OCI-LY1 (cell line): ENCODE measurements around the gene SPC25.
A peak's percentile ranks its signal among the peaks of the same experiment; 100 is the strongest.

Experiments
- H2AFZ ChIP-seq: fragments of 200-600 bp; sonication (generic), shearing (Covaris generic); 2 replicates; pipeline ENCODE4 v1.6.0; 2014; ENCODE audit warnings: antibody characterized with exemption, mild to moderate bottlenecking, low read length
- H3F3A ChIP-seq: fragments of 200-600 bp; sonication (generic), shearing (Covaris generic); 2 replicates; pipeline ENCODE4 v1.6.0; 2014; ENCODE audit warnings: mild to moderate bottlenecking, antibody characterized with exemption, low read length, moderate library complexity; ENCODE audit not compliant: insufficient read depth
- H3K27ac ChIP-seq: fragments of 200-600 bp; sonication (generic); 2 replicates; pipeline ENCODE4 v1.5.1; 2014; ENCODE audit warnings: low read length, mixed run types, mild to moderate bottlenecking, low read depth; ENCODE audit not compliant: poor library complexity, severe bottlenecking
- H3K27me3 ChIP-seq: fragments of 200-600 bp; sonication (generic); 2 replicates; pipeline ENCODE4 v1.6.0; 2014; ENCODE audit warnings: antibody characterized with exemption, mild to moderate bottlenecking, low read length, moderate library complexity; ENCODE audit not compliant: insufficient read depth
- H3K36me3 ChIP-seq: fragments of 200-600 bp; sonication (generic); 2 replicates; pipeline ENCODE4 v1.6.1; 2014; ENCODE audit warnings: mild to moderate bottlenecking, antibody characterized with exemption, low read length, moderate library complexity, mixed read lengths; ENCODE audit not compliant: insufficient read depth
- H3K4me1 ChIP-seq: fragments of 200-600 bp; sonication (generic); 2 replicates; pipeline ENCODE4 v1.5.1; 2014; ENCODE audit warnings: mild to moderate bottlenecking, low read length, moderate library complexity; ENCODE audit not compliant: insufficient read depth, severe bottlenecking
- H3K4me2 ChIP-seq: fragments of 200-600 bp; sonication (generic), shearing (Covaris generic); 2 replicates; pipeline ENCODE4 v1.6.1; 2014; ENCODE audit warnings: low read length
- H3K4me3 ChIP-seq: fragments of 200-600 bp; sonication (generic); 2 replicates; pipeline ENCODE4 v1.5.1; 2014; ENCODE audit warnings: low read length, low read depth, mild to moderate bottlenecking, mixed read lengths; ENCODE audit not compliant: poor library complexity, severe bottlenecking
- H3K79me2 ChIP-seq: fragments of 200-600 bp; shearing (Covaris generic); 2 replicates; pipeline ENCODE4 v1.6.1; 2016; ENCODE audit warnings: mixed run types, low read length, mixed read lengths; ENCODE audit not compliant: insufficient read depth
- H3K9ac ChIP-seq: fragments of 200-600 bp; sonication (generic), shearing (Covaris generic); 2 replicates; pipeline ENCODE4 v1.6.1; 2014; ENCODE audit warnings: mild to moderate bottlenecking, low read length, mixed read lengths
- H3K9me2 ChIP-seq: fragments of 200-600 bp; sonication (generic), shearing (Covaris generic); 2 replicates; pipeline ENCODE4 v1.6.1; 2014; ENCODE audit warnings: low read depth, mild to moderate bottlenecking, low read length, mixed read lengths
- H3K9me3 ChIP-seq: fragments of 200-600 bp; shearing (Covaris generic); 2 replicates; pipeline ENCODE4 v1.6.1; 2014; ENCODE audit warnings: low read length, mixed read lengths
- H4K20me1 ChIP-seq: fragments of 200-600 bp; sonication (generic), shearing (Covaris generic); 2 replicates; pipeline ENCODE4 v1.6.0; 2016; ENCODE audit warnings: mild to moderate bottlenecking, low read length; ENCODE audit not compliant: insufficient read depth
- CTCF ChIP-seq: fragments of 200-600 bp; sonication (generic), shearing (Covaris generic); IDR thresholded peaks from 2 replicates; pipeline ENCODE4 v1.5.1; 2017; ENCODE audit warnings: mild to moderate bottlenecking, antibody characterized with exemption, low read length, moderate library complexity, mixed read lengths
- EZH2 ChIP-seq: fragments of 200-600 bp; sonication (generic), shearing (Covaris generic); IDR thresholded peaks from 2 replicates; pipeline ENCODE4 v1.8.0; 2017; ENCODE audit warnings: borderline replicate concordance, mixed run types, mild to moderate bottlenecking, antibody characterized with exemption, low read length, moderate library complexity, mixed read lengths

SPC25 gene

DNA sequence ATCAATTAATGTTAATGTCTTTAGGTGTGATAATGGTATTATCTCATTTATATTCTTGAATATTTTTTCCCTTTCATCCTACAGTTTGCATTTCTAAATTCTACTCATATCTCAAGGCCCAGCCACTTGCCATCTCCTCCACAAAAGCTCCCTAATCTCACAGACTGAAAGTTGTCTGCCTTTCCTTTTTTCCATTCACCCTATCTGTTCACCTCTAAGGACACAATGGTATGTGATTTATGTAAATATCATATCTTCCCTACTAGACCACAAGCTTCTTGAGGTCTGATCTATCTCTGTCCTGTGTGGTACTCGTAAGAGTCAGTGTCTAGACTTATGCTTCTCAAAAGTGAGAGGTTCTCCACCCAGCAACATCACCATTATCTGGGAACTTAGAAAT, 3.9 kb upstream of the SPC25 start:
- Histone ChIP-seq H3K27ac (no peak overlapping the region), H3K4me3 (no peak overlapping the region), H3K79me2 (peaks cover 8% of the 10 kb centered on the region), H2AFZ (no peak overlapping the region), H3K9ac (no peak overlapping the region), H3K9me3 (no peaks in the 10 kb centered on the region), H3K27me3 (no peaks in the 10 kb centered on the region), H3K4me2 (no peak overlapping the region), H3K4me1 (peaks cover 12% of the 10 kb centered on the region), H3K36me3 (no peaks in the 10 kb centered on the region), H4K20me1 (no peaks in the 10 kb centered on the region), H3K9me2 (no peaks in the 10 kb centered on the region), H3F3A (no peaks in the 10 kb centered on the region)
- TF ChIP-seq CTCF (no peak), EZH2 (no peak)

DNA sequence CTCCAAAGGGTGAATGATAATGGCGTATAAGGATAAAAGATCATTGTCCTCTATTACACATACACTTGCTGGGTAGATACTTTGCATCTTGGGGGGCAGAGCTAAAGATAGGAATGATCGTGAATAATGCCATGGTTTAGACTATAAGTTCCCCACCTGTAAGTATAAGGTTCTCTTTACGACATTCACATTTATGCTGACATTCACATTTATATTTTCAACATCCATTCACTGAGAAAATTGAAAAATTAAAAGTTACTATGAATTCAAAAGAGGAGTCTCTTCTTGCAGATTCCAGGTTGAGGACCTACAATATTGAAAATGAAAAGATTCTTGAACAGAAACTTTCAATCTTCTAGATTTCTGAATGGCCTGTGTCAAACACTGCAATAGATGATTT, 2.1 kb upstream of the SPC25 start:
- H3F3A ChIP-seq: no peaks in the 10 kb centered on the region
- H3K36me3 ChIP-seq: peaks cover 12% of the 10 kb centered on the region
- TF ChIP-seq CTCF (no peak), EZH2 (no peak)
- no peaks in the 10 kb centered on the region for H3K27me3 ChIP-seq
- H3K79me2 ChIP-seq: peaks cover 10% of the 10 kb centered on the region
- no peaks in the 10 kb centered on the region for H3K9me2 ChIP-seq
- H4K20me1 ChIP-seq: no peaks in the 10 kb centered on the region
- H3K9ac ChIP-seq: no peak overlapping the region
- H3K4me2 ChIP-seq: no peak overlapping the region
- no peak overlapping the region for H2AFZ ChIP-seq
- no peaks in the 10 kb centered on the region for H3K9me3 ChIP-seq
- peaks cover 14% of the 10 kb centered on the region for H3K4me1 ChIP-seq
- H3K4me3 ChIP-seq: no peak overlapping the region
- H3K27ac ChIP-seq: no peak overlapping the region

- no peaks in the 10 kb centered on the region for H3K9me3 ChIP-seq
- TF ChIP-seq CTCF (no peak), EZH2 (no peak)
- peaks cover 10% of the 10 kb centered on the region for H3K79me2 ChIP-seq
- H3K4me2 ChIP-seq: peak overlapping the region; percentile 63
- peak overlapping the region; percentile 85 for H3K9ac ChIP-seq
- no peaks in the 10 kb centered on the region for H4K20me1 ChIP-seq
- H3F3A ChIP-seq: no peaks in the 10 kb centered on the region
- H3K27ac ChIP-seq: peak overlapping the region; percentile 28
- H2AFZ ChIP-seq: no peak overlapping the region
- H3K36me3 ChIP-seq: peaks cover 36% of the 10 kb centered on the region
- peaks cover 14% of the 10 kb centered on the region for H3K4me1 ChIP-seq
- no peaks in the 10 kb centered on the region for H3K27me3 ChIP-seq
- H3K4me3 ChIP-seq: peak overlapping the region; percentile 79
- no peaks in the 10 kb centered on the region for H3K9me2 ChIP-seq
Observed at GRCh38 chr2:168889635-168890005, 610 bp downstream of the SPC25 start.
